SH-SY5Y (cell line): ENCODE measurements around the gene TPM4.

ENCODE experiments used
- GATA2 ChIP-seq: IDR thresholded peaks from 2 replicates; pipeline ENCODE4 v1.6.1; 2011; ENCODE audit warnings: mild to moderate bottlenecking, low read depth, low read length
- GATA3 ChIP-seq: IDR thresholded peaks from 2 replicates; pipeline ENCODE4 v1.6.1; 2011; ENCODE audit warnings: low read depth, mild to moderate bottlenecking, low read length, moderate library complexity

- TF ChIP-seq GATA3: no peak
- TF ChIP-seq GATA2: no peak
These were observed 13.5 kb upstream of the TPM4 start for GRCh38 chr19:16062789-16063188.
